NCI-H510A treated with DMSO at 0.1 percent for 48 hours (cell line): ENCODE data around the gene C6orf52.
"Not testable (repeated sequence)": the region's sequence is repeated elsewhere in the genome, so short reads cannot be mapped to it uniquely, and the experiment has no call there.

Source experiments
- DNase-seq: peaks from one replicate; lab custom pipeline; 2025; lab: John Stamatoyannopoulos, UW

Gene C6orf52

GRCh38 chr6:10696655-10697054 lies 2.2 kb upstream of the C6orf52 start:
- DNase-seq = no peak

GRCh38 chr6:10695086-10695657 lies 756 bp upstream of the C6orf52 start:
- peak; percentile 26 for DNase-seq

- DNase-seq = no peak
Measured at GRCh38 chr6:10692965-10693538, 1.4 kb downstream of the C6orf52 start.

- DNase-seq = no peak
Measured at GRCh38 chr6:10690651-10691445, 3.6 kb downstream of the C6orf52 start.

GRCh38 chr6:10687582-10687981 lies 6.8 kb downstream of the C6orf52 start:
- DNase-seq = no peak

GRCh38 chr6:10686901-10687300 lies 7.5 kb downstream of the C6orf52 start:
- DNase-seq = no peak

GRCh38 chr6:10685092-10685915 lies 9.1 kb downstream of the C6orf52 start:
- DNase-seq = no peak

GRCh38 chr6:10684618-10685017 lies 9.8 kb downstream of the C6orf52 start:
- no peak for DNase-seq

- no peak for DNase-seq
Measured at GRCh38 chr6:10682355-10682988, 11.9 kb downstream of the C6orf52 start.

- no peak for DNase-seq
Measured at GRCh38 chr6:10681795-10682194, 12.6 kb downstream of the C6orf52 start.

GRCh38 chr6:10678456-10678855 lies 16.0 kb downstream of the C6orf52 start:
- no peak for DNase-seq

GRCh38 chr6:10676403-10676802 lies 18.0 kb downstream of the C6orf52 start:
- DNase-seq = no peak

- no peak for DNase-seq
Measured at GRCh38 chr6:10668126-10668917, 26.1 kb downstream of the C6orf52 start.

- DNase-seq = not testable (repeated sequence)
Measured at GRCh38 chr6:10665595-10665994, 28.8 kb downstream of the C6orf52 start.

- no peak for DNase-seq
Measured at GRCh38 chr6:10662742-10663141, 31.7 kb downstream of the C6orf52 start.

GRCh38 chr6:10662207-10662606 lies 32.2 kb downstream of the C6orf52 start:
- no peak for DNase-seq

- DNase-seq = not testable (repeated sequence)
Measured at GRCh38 chr6:10660431-10661191, 33.8 kb downstream of the C6orf52 start.

GRCh38 chr6:10659699-10660348 lies 34.6 kb downstream of the C6orf52 start:
- DNase-seq = peak; percentile 3

GRCh38 chr6:10658910-10659698 lies 35.3 kb downstream of the C6orf52 start:
- no peak for DNase-seq
